Neural crest cell (in vitro differentiated cells): Measurements from ENCODE around the gene SLC46A3. TPM values are rescaled to one million over a fixed set of nuclear protein-coding genes. Genes with fewer than 3 reads are reported as not detected.
A peak's percentile ranks its signal among the peaks of the same experiment; 100 is the strongest.

ENCODE experiments used
- DNase-seq: peaks from one replicate; pipeline ENCODE4 v3.0.0; 2021; ENCODE audit warnings: low read depth, mixed read lengths, low spot score
- H3K27ac Mint-ChIP-seq: one replicate; pipeline ENCODE4 v1.8.0; 2021; ENCODE audit warnings: mild to moderate bottlenecking, mixed read lengths; ENCODE audit not compliant: unreplicated experiment
- H3K27me3 Mint-ChIP-seq: 2 replicates; pipeline ENCODE4 v1.8.0; 2021; ENCODE audit warnings: low read depth, mild to moderate bottlenecking, mixed read lengths
- H3K36me3 Mint-ChIP-seq: 2 replicates; pipeline ENCODE4 v1.8.0; 2021; ENCODE audit warnings: low read depth, mild to moderate bottlenecking, mixed read lengths
- H3K4me1 Mint-ChIP-seq: 2 replicates; pipeline ENCODE4 v1.8.0; 2021; ENCODE audit warnings: mixed read lengths
- H3K4me3 Mint-ChIP-seq: one replicate; pipeline ENCODE4 v1.8.0; 2021; ENCODE audit warnings: mild to moderate bottlenecking, mixed read lengths
- H3K9me3 Mint-ChIP-seq: 2 replicates; pipeline ENCODE4 v1.8.0; 2021; ENCODE audit warnings: mixed read lengths
- total RNA-seq: library from RNA; stranded (reverse); gene quantifications from 2 replicates; pipeline ENCODE4 v1.2.1, GENCODE V29; 2021
- TF ChIP-seq, protein P1 (sequence below): fragments of 200-600 bp; sonication (generic); conservative IDR thresholded peaks from 2 replicates; pipeline ENCODE4 v1.5.0; 2021; ENCODE audit warnings: antibody characterized with exemption, mild to moderate bottlenecking

The SLC46A3 gene
- total RNA-seq, 1 donor from 2014 or later: 0.75 TPM

DNA sequence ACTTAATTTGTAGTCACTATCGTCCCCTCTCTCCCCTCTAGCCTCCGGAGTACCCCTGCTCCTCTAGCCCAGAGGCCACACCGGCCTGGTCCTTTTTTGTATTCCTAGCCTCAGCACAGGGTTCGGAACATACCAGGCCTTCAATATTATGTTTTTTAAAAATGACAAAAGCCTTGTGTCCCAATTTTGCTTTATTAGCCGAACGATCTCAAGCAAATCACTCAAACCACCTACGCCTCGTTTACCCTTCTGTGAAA, 60.3 kb downstream of the SLC46A3 start:
- peak overlapping the region; percentile 96 for H3K4me3 Mint-ChIP-seq
- no peak for DNase-seq
- peaks cover 40% of the 10 kb centered on the region for H3K4me1 Mint-ChIP-seq
- no peaks in the 10 kb centered on the region for H3K27me3 Mint-ChIP-seq
- H3K27ac Mint-ChIP-seq: peak overlapping the region; percentile 92
- no peaks in the 10 kb centered on the region for H3K36me3 Mint-ChIP-seq
- TF ChIP-seq, protein P1, sequence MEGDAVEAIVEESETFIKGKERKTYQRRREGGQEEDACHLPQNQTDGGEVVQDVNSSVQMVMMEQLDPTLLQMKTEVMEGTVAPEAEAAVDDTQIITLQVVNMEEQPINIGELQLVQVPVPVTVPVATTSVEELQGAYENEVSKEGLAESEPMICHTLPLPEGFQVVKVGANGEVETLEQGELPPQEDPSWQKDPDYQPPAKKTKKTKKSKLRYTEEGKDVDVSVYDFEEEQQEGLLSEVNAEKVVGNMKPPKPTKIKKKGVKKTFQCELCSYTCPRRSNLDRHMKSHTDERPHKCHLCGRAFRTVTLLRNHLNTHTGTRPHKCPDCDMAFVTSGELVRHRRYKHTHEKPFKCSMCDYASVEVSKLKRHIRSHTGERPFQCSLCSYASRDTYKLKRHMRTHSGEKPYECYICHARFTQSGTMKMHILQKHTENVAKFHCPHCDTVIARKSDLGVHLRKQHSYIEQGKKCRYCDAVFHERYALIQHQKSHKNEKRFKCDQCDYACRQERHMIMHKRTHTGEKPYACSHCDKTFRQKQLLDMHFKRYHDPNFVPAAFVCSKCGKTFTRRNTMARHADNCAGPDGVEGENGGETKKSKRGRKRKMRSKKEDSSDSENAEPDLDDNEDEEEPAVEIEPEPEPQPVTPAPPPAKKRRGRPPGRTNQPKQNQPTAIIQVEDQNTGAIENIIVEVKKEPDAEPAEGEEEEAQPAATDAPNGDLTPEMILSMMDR: no peak
- no peaks in the 10 kb centered on the region for H3K9me3 Mint-ChIP-seq

- Mint-ChIP-seq H3K27me3 (no peaks in the 10 kb centered on the region), H3K4me3 (peak overlapping the region; percentile 96), H3K9me3 (no peaks in the 10 kb centered on the region), H3K4me1 (peaks cover 40% of the 10 kb centered on the region), H3K36me3 (no peaks in the 10 kb centered on the region), H3K27ac (peak overlapping the region; percentile 92)
- no peak for DNase-seq
- TF ChIP-seq, protein P1: no peak
Measured at GRCh38 chr13:28657784-28658538, 60.8 kb downstream of the SLC46A3 start.

DNA sequence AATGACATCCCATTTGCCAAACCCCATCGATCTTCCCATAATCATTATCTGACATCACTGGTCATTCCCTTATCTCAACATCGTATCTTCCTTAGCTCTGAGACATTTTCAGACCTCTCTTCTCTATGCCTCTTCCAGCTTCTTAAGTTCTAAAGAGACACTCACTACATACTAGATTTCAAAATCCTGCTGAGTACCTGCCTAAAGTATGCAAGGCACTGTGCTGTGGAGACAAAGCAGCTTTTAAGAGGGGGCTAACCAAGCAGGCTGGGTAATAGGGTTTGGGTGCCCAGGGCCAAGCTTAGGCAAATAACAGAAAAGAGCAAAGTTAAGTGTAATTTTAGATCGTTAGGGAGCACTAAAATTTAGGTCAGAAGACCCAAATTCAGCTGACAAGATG, 63.2 kb downstream of the SLC46A3 start:
- no peaks in the 10 kb centered on the region for H3K9me3 Mint-ChIP-seq
- H3K4me1 Mint-ChIP-seq: peaks cover 29% of the 10 kb centered on the region
- no peak for DNase-seq
- TF ChIP-seq, protein P1: no peak
- H3K27me3 Mint-ChIP-seq: no peaks in the 10 kb centered on the region
- peak overlapping the region; percentile 42 for H3K4me3 Mint-ChIP-seq
- H3K27ac Mint-ChIP-seq: no peak overlapping the region
- H3K36me3 Mint-ChIP-seq: no peaks in the 10 kb centered on the region

DNA sequence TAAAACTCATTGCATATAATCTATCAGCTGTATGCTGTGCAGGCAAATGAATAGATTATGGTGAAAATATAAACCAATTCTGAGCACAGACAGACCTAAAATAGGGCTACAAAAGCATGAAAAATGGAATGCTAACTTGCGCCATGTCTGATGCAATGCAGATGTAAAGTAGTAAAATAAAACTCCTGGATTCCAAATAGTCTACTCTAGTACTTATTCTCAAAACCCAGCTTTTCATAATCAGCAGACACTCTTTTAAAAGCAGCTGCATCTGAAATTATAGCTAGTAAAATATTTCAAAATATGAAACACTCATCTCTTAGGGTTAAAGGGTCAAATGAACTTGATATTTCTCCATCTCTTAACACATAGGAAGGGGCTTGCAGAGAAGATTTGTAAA, 64.5 kb downstream of the SLC46A3 start:
- H3K36me3 Mint-ChIP-seq: no peaks in the 10 kb centered on the region

GRCh38 chr13:28653111-28653510, 65.7 kb downstream of the SLC46A3 start:
- no peak overlapping the region for H3K27ac Mint-ChIP-seq

More for the DNA sequence above, 64.5 kb downstream of the SLC46A3 start:
- Mint-ChIP-seq H3K27ac (no peak overlapping the region), H3K4me1 (peaks cover 16% of the 10 kb centered on the region), H3K9me3 (no peaks in the 10 kb centered on the region), H3K4me3 (no peak overlapping the region), H3K27me3 (no peaks in the 10 kb centered on the region)
- TF ChIP-seq, protein P1: no peak
- no peak for DNase-seq

More at GRCh38 chr13:28653111-28653510, 65.7 kb downstream of the SLC46A3 start:
- H3K4me1 Mint-ChIP-seq: peaks cover 8% of the 10 kb centered on the region
- no peak overlapping the region for H3K4me3 Mint-ChIP-seq
- no peaks in the 10 kb centered on the region for H3K9me3 Mint-ChIP-seq
- no peaks in the 10 kb centered on the region for H3K27me3 Mint-ChIP-seq
- DNase-seq: no peak
- H3K36me3 Mint-ChIP-seq: no peaks in the 10 kb centered on the region
- TF ChIP-seq, protein P1: no peak
